H9 (cell line): Measurements from ENCODE around the gene MIPEP. TPM values are rescaled to one million over a fixed set of nuclear protein-coding genes. Genes with fewer than 3 reads are reported as not detected.

Source experiments
- DNase-seq: peaks from one replicate; pipeline ENCODE4 v3.0.0-alpha.2; 2017
- H2AFZ ChIP-seq: one replicate; pipeline ENCODE4 v1.6.1; 2013; ENCODE audit warnings: mild to moderate bottlenecking, low read length, control low read depth, moderate library complexity
- H2AK5ac ChIP-seq: 2 replicates; pipeline ENCODE4 v1.6.1; 2013; ENCODE audit warnings: low read length, control low read depth, mixed read lengths; ENCODE audit not compliant: insufficient read length
- H2BK120ac ChIP-seq: one replicate; pipeline ENCODE4 v1.6.1; 2013; ENCODE audit warnings: low read depth, mild to moderate bottlenecking, low read length, control low read depth, inconsistent platforms; ENCODE audit not compliant: poor library complexity, severe bottlenecking
- H2BK12ac ChIP-seq: 2 replicates; pipeline ENCODE4 v1.6.1; 2013; ENCODE audit warnings: low read length, control low read depth, mixed read lengths, low read depth; ENCODE audit not compliant: insufficient read length
- H2BK15ac ChIP-seq: 2 replicates; pipeline ENCODE4 v1.6.1; 2013; ENCODE audit warnings: low read depth, low read length, control low read depth
- H2BK20ac ChIP-seq: one replicate; pipeline ENCODE4 v1.6.1; 2013; ENCODE audit warnings: low read depth, mild to moderate bottlenecking, low read length, control low read depth, inconsistent platforms; ENCODE audit not compliant: poor library complexity, severe bottlenecking
- H2BK5ac ChIP-seq: 2 replicates; pipeline ENCODE4 v1.6.1; 2013; ENCODE audit warnings: low read length, control low read depth, mixed read lengths; ENCODE audit not compliant: insufficient read length
- H3K14ac ChIP-seq: 2 replicates; pipeline ENCODE4 v1.6.1; 2013; ENCODE audit warnings: low read length, control low read depth; ENCODE audit not compliant: insufficient read depth
- H3K18ac ChIP-seq: 2 replicates; pipeline ENCODE4 v1.6.1; 2013; ENCODE audit warnings: low read depth, mild to moderate bottlenecking, mixed read lengths, low read length, control low read depth; ENCODE audit not compliant: insufficient read length
- H3K23ac ChIP-seq: 2 replicates; pipeline ENCODE4 v1.6.1; 2013; ENCODE audit warnings: low read length, control low read depth, mixed read lengths, low read depth; ENCODE audit not compliant: insufficient read length
- H3K23me2 ChIP-seq: 2 replicates; pipeline ENCODE4 v1.6.1; 2013; ENCODE audit warnings: low read depth, mild to moderate bottlenecking, mixed read lengths, low read length, control low read depth; ENCODE audit not compliant: insufficient read length, poor library complexity, severe bottlenecking
- H3K27ac ChIP-seq: 2 replicates; pipeline ENCODE4 v1.5.1; 2013; ENCODE audit warnings: low read length, control low read depth, mixed read lengths, low read depth; ENCODE audit not compliant: insufficient read length
- H3K27me3 ChIP-seq: 2 replicates; pipeline ENCODE4 v1.6.1; 2013; ENCODE audit warnings: low read length, control low read depth, inconsistent platforms; ENCODE audit not compliant: insufficient read depth
- H3K4ac ChIP-seq: 2 replicates; pipeline ENCODE4 v1.6.1; 2013; ENCODE audit warnings: low read depth, mild to moderate bottlenecking, control low read depth, inconsistent platforms, low read length, moderate library complexity
- H3K4me1 ChIP-seq: 2 replicates; pipeline ENCODE4 v1.6.1; 2013; ENCODE audit warnings: low read length, control low read depth, inconsistent platforms; ENCODE audit not compliant: insufficient read depth
- H3K4me2 ChIP-seq: 2 replicates; pipeline ENCODE4 v1.6.1; 2013; ENCODE audit warnings: low read length, control low read depth, mixed read lengths; ENCODE audit not compliant: insufficient read length, insufficient read depth
- H3K56ac ChIP-seq: 2 replicates; pipeline ENCODE4 v1.6.1; 2013; ENCODE audit warnings: low read depth, mild to moderate bottlenecking, mixed read lengths, low read length, control low read depth; ENCODE audit not compliant: insufficient read length
- H3K79me1 ChIP-seq: 2 replicates; pipeline ENCODE4 v1.6.1; 2013; ENCODE audit warnings: low read depth, mild to moderate bottlenecking, moderate library complexity, low read length, control low read depth, inconsistent platforms; ENCODE audit not compliant: insufficient read depth, poor library complexity, severe bottlenecking
- H3K79me2 ChIP-seq: 2 replicates; pipeline ENCODE4 v1.6.1; 2013; ENCODE audit warnings: low read length, control low read depth, inconsistent platforms; ENCODE audit not compliant: insufficient read depth
- H3K9ac ChIP-seq: 2 replicates; pipeline ENCODE4 v1.6.1; 2013; ENCODE audit warnings: low read length, control low read depth, mixed read lengths; ENCODE audit not compliant: insufficient read length; ENCODE audit errors: extremely low read depth
- H3K9me3 ChIP-seq: one replicate; pipeline ENCODE4 v1.6.1; 2013; ENCODE audit warnings: low read depth, low read length, inconsistent platforms; ENCODE audit not compliant: control insufficient read depth
- H3T11ph ChIP-seq: one replicate; pipeline ENCODE4 v1.6.1; 2013; ENCODE audit warnings: mild to moderate bottlenecking, low read length, control low read depth, inconsistent platforms
- H4K20me1 ChIP-seq: one replicate; pipeline ENCODE4 v1.6.1; 2013; ENCODE audit not compliant: control insufficient read depth, insufficient read length, insufficient read depth
- H4K5ac ChIP-seq: 2 replicates; pipeline ENCODE4 v1.6.1; 2013; ENCODE audit warnings: low read depth, mild to moderate bottlenecking, mixed read lengths, low read length, control low read depth; ENCODE audit not compliant: insufficient read length
- H4K8ac ChIP-seq: replicated peaks from 2 replicates; pipeline ENCODE4 v1.6.1; 2013; ENCODE audit warnings: low read length, control low read depth, mixed read lengths, low read depth; ENCODE audit not compliant: insufficient read length
- H4K91ac ChIP-seq: 2 replicates; pipeline ENCODE4 v1.6.1; 2013; ENCODE audit warnings: low read depth, mild to moderate bottlenecking, moderate library complexity, mixed read lengths, low read length, control low read depth; ENCODE audit not compliant: insufficient read length
- H3K27ac Mint-ChIP-seq, 3 experiments: 2 replicates in 2 of 3; 3 replicates in 1 of 3; pipeline ENCODE4 v1.8.0; 2020 to 2021; ENCODE audit warnings: mixed read lengths in 3 of 3, mild to moderate bottlenecking in 1 of 3, moderate library complexity in 1 of 3
- H3K27me3 Mint-ChIP-seq: 2 replicates; pipeline ENCODE4 v1.8.0; 2021; ENCODE audit warnings: low read depth, mild to moderate bottlenecking, moderate library complexity, mixed read lengths
- H3K36me3 Mint-ChIP-seq, 3 experiments: 2 replicates in 2 of 3; 3 replicates in 1 of 3; pipeline ENCODE4 v1.8.0; 2020 to 2021; ENCODE audit warnings: low read depth in 3 of 3, mixed read lengths in 3 of 3; ENCODE audit not compliant: insufficient read depth in 1 of 3
- H3K4me1 Mint-ChIP-seq, 2 experiments: 2 replicates each; pipeline ENCODE4 v1.8.0; 2020; ENCODE audit warnings: mixed read lengths in 2 of 2
- H3K4me3 Mint-ChIP-seq, 2 experiments: 2 replicates in 1 of 2; 3 replicates in 1 of 2; pipeline ENCODE4 v1.8.0; 2020 to 2021; ENCODE audit warnings: mild to moderate bottlenecking in 2 of 2, mixed read lengths in 2 of 2, moderate library complexity in 1 of 2
- H3K9me3 Mint-ChIP-seq, 2 experiments: 2 replicates in 1 of 2; 3 replicates in 1 of 2; pipeline ENCODE4 v1.8.0; 2020; ENCODE audit warnings: mild to moderate bottlenecking in 2 of 2, mixed read lengths in 2 of 2, moderate library complexity in 1 of 2
- WGBS: extraction: QIAGEN DNeasy Blood & Tissue Kit; methylation state at CpG from one replicate; pipeline ENCODE4 v1.1.7; 2013; ENCODE audit warnings: missing lambda C conversion rate, low lambda C conversion rate, mixed read lengths; ENCODE audit not compliant: insufficient read length; ENCODE audit errors: extremely low coverage; 5-methylcytosine and 5-hydroxymethylcytosine counted together
- total RNA-seq: library from RNA; stranded (reverse); gene quantifications from 2 replicates; pipeline ENCODE4 v1.2.1, GENCODE V29; 2021
- TF ChIP-seq, protein P1 (sequence below): fragments of 200-600 bp; sonication (generic); conservative IDR thresholded peaks from 3 replicates; pipeline ENCODE4 v1.8.0; 2021; ENCODE audit warnings: antibody characterized with exemption, mild to moderate bottlenecking

Gene MIPEP
- total RNA-seq, 1 experiment from 2014 or later = 18.5 TPM

DNA sequence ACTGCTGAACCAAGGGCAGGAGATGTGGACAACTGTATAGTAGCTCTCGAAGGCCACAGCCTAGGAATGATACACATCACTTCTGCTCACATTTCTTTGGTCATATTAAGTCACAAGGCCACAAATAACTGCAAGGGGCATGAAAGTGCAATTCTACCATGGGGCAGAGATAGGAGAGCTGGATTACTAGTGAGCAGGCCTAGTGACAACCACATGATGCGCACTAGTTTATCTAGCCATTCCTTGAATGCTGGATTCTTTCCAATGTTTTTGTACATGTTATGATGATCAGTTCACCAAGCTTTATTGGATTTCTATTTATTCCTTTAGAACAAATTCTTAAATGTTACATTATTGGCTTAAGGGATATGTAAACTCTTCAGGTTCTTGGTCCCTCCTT, 100.7 kb downstream of the MIPEP start:
- Histone ChIP-seq H3K23ac (no peak overlapping the region), H3K14ac (no peak overlapping the region), H3T11ph (no peak overlapping the region), H3K18ac (no peak overlapping the region), H4K8ac (no peak overlapping the region), H4K91ac (no peak overlapping the region), H3K9me3 (no peaks in the 10 kb centered on the region), H2BK15ac (no peak overlapping the region), H2AFZ (no peak overlapping the region), H2BK20ac (no peak overlapping the region), H2BK120ac (no peak overlapping the region), H3K56ac (no peak overlapping the region), H3K27ac (no peak overlapping the region), H2AK5ac (no peak overlapping the region), H3K4ac (no peak overlapping the region), H3K23me2 (no peaks in the 10 kb centered on the region), H4K20me1 (no peaks in the 10 kb centered on the region), H3K79me1 (no peaks in the 10 kb centered on the region), H3K9ac (no peak overlapping the region), H3K4me2 (no peak overlapping the region), H3K27me3 (no peaks in the 10 kb centered on the region), H2BK5ac (no peak overlapping the region), H3K79me2 (no peaks in the 10 kb centered on the region), H2BK12ac (no peak overlapping the region), H3K4me1 (no peaks in the 10 kb centered on the region), H4K5ac (no peak overlapping the region)
- H3K9me3 Mint-ChIP-seq = peaks cover 4 to 10% of the 10 kb centered on the region in 2 experiments; a peak in 3 of 5 replicates
- WGBS = no CpG with 5 or more reads among the region's 2 CpGs
- H3K27me3 Mint-ChIP-seq = no peaks in the 10 kb centered on the region; the same call in 1 of the 2 replicates
- TF ChIP-seq, protein P1, sequence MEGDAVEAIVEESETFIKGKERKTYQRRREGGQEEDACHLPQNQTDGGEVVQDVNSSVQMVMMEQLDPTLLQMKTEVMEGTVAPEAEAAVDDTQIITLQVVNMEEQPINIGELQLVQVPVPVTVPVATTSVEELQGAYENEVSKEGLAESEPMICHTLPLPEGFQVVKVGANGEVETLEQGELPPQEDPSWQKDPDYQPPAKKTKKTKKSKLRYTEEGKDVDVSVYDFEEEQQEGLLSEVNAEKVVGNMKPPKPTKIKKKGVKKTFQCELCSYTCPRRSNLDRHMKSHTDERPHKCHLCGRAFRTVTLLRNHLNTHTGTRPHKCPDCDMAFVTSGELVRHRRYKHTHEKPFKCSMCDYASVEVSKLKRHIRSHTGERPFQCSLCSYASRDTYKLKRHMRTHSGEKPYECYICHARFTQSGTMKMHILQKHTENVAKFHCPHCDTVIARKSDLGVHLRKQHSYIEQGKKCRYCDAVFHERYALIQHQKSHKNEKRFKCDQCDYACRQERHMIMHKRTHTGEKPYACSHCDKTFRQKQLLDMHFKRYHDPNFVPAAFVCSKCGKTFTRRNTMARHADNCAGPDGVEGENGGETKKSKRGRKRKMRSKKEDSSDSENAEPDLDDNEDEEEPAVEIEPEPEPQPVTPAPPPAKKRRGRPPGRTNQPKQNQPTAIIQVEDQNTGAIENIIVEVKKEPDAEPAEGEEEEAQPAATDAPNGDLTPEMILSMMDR = no peak
- H3K4me1 Mint-ChIP-seq = peaks cover 7 to 8% of the 10 kb centered on the region in 2 experiments
- DNase-seq = no peak
- H3K4me3 Mint-ChIP-seq = no peak overlapping the region
- H3K27ac Mint-ChIP-seq = no peak overlapping the region
- H3K36me3 Mint-ChIP-seq = peaks cover 0 to 5% (median 0%) of the 10 kb centered on the region in 3 experiments; a peak in 4 of 7 replicates
